DOHH2 (cell line): Measurements from ENCODE around the gene NTNG1.

Source experiments
- H3F3A ChIP-seq: fragments of 200-600 bp; sonication (generic), shearing (Covaris generic); 2 replicates; pipeline ENCODE4 v1.6.0; 2016; ENCODE audit warnings: antibody characterized with exemption, mild to moderate bottlenecking; ENCODE audit not compliant: control insufficient read depth, insufficient read depth
- H3K27ac ChIP-seq: fragments of 200-600 bp; sonication (generic); 2 replicates; pipeline ENCODE4 v1.5.1; 2014; ENCODE audit warnings: low read depth, mild to moderate bottlenecking, low read length, moderate library complexity
- H3K27me3 ChIP-seq: fragments of 200-600 bp; sonication (generic); 2 replicates; pipeline ENCODE4 v1.6.1; 2014; ENCODE audit warnings: mild to moderate bottlenecking, low read length, mixed read lengths; ENCODE audit not compliant: control insufficient read depth
- H3K36me3 ChIP-seq: fragments of 200-600 bp; sonication (generic); 2 replicates; pipeline ENCODE4 v1.6.1; 2014; ENCODE audit warnings: mild to moderate bottlenecking, low read length, moderate library complexity, mixed read lengths; ENCODE audit not compliant: control insufficient read depth
- H3K4me1 ChIP-seq: fragments of 200-600 bp; sonication (generic); 2 replicates; pipeline ENCODE4 v1.6.1; 2014; ENCODE audit warnings: mild to moderate bottlenecking, low read length, mixed read lengths; ENCODE audit not compliant: control insufficient read depth
- H3K4me2 ChIP-seq: fragments of 200-600 bp; sonication (generic); 2 replicates; pipeline ENCODE4 v1.6.0; 2014; ENCODE audit warnings: mild to moderate bottlenecking, low read length, moderate library complexity
- H3K4me3 ChIP-seq: fragments of 200-600 bp; sonication (generic); 2 replicates; pipeline ENCODE4 v1.5.1; 2014; ENCODE audit warnings: mild to moderate bottlenecking, low read length, mixed read lengths
- H3K79me2 ChIP-seq: fragments of 200-600 bp; sonication (generic); 2 replicates; pipeline ENCODE4 v1.6.1; 2014; ENCODE audit warnings: mild to moderate bottlenecking, low read length, mixed read lengths; ENCODE audit not compliant: control insufficient read depth
- H3K9me2 ChIP-seq: fragments of 200-600 bp; sonication (generic); replicated peaks from 2 replicates; pipeline ENCODE4 v1.6.1; 2014; ENCODE audit warnings: mild to moderate bottlenecking, low read length, mixed read lengths; ENCODE audit not compliant: control insufficient read depth
- H3K9me3 ChIP-seq: fragments of 200-600 bp; sonication (generic); 2 replicates; pipeline ENCODE4 v1.6.1; 2014; ENCODE audit warnings: antibody characterized with exemption, low read length, mixed read lengths; ENCODE audit not compliant: control insufficient read depth, insufficient read depth
- H4K20me1 ChIP-seq: fragments of 200-600 bp; sonication (generic); 2 replicates; pipeline ENCODE4 v1.6.0; 2014; ENCODE audit warnings: low read depth, mild to moderate bottlenecking, antibody characterized with exemption, low read length, moderate library complexity; ENCODE audit not compliant: control insufficient read depth, insufficient read depth
- CTCF ChIP-seq: fragments of 200-600 bp; sonication (generic); IDR thresholded peaks from one replicate; pipeline ENCODE4 v1.5.1; 2014; ENCODE audit warnings: antibody characterized with exemption, mild to moderate bottlenecking, low read depth, low read length; ENCODE audit not compliant: poor library complexity, severe bottlenecking
- EZH2phosphoT487 ChIP-seq: fragments of 200-600 bp; sonication (generic); IDR thresholded peaks from 2 replicates; pipeline ENCODE4 v1.6.1; 2017; ENCODE audit warnings: borderline replicate concordance, mild to moderate bottlenecking, antibody characterized with exemption, low read length, moderate library complexity, mixed read lengths

NTNG1 gene

DNA sequence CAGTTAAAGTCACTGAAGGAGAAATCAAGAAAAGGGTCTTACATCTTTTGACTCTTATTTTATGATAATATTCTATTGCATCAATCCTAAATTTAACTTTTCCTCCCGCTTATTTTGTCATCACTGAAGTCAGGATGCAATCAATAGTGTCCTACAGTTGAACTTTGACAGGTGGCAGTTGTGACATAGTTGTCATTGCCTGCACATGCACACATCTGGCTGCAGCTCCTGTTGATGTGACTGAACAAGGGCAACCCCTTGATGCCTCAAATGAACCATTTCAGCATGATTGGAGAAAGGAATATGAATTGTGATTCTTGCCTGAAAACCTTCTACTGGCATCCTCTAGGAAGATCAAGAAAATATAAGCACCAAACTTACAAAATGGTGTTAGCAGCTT, 157.7 kb downstream of the NTNG1 start:
- H3K27me3 ChIP-seq: no peaks in the 10 kb centered on the region
- no peaks in the 10 kb centered on the region for H4K20me1 ChIP-seq
- H3K9me3 ChIP-seq: no peaks in the 10 kb centered on the region
- no peak overlapping the region for H3K4me2 ChIP-seq
- no peaks in the 10 kb centered on the region for H3K79me2 ChIP-seq
- TF ChIP-seq EZH2phosphoT487: no peak
- no peak for TF ChIP-seq CTCF
- H3F3A ChIP-seq: no peaks in the 10 kb centered on the region
- H3K4me3 ChIP-seq: no peak overlapping the region
- no peaks in the 10 kb centered on the region for H3K36me3 ChIP-seq
- H3K9me2 ChIP-seq: no peaks in the 10 kb centered on the region
- no peak overlapping the region for H3K27ac ChIP-seq
- no peaks in the 10 kb centered on the region for H3K4me1 ChIP-seq

- TF ChIP-seq CTCF (no peak), EZH2phosphoT487 (no peak)
- no peak overlapping the region for H3K4me2 ChIP-seq
Measured at GRCh38 chr1:107299521-107299920, 158.7 kb downstream of the NTNG1 start.

DNA sequence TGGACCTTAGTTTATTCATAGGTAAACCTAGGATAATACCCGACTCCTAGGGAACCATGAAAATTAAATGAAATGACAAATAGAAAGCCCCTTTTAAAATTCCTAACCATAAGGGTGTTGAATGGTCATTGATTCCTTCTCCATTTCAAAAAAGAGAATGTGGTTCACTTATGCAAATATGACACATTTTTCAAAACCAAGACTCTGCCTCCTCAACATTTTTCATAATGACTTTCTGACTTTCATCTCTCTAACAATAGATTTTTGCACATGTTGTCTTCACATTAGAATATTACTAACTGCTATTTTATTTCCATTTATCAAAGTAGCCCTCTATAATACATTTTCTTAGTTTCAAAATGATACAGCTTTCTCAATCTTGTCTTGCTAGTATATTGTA, 169.1 kb downstream of the NTNG1 start:
- Histone ChIP-seq H4K20me1 (no peaks in the 10 kb centered on the region), H3K4me1 (peaks cover 5% of the 10 kb centered on the region; the same call in 1 of the 2 replicates), H3K27ac (no peak overlapping the region), H3K27me3 (no peaks in the 10 kb centered on the region), H3K4me3 (no peak overlapping the region), H3K36me3 (no peaks in the 10 kb centered on the region), H3F3A (no peaks in the 10 kb centered on the region), H3K79me2 (no peaks in the 10 kb centered on the region), H3K4me2 (no peak overlapping the region), H3K9me2 (no peaks in the 10 kb centered on the region), H3K9me3 (no peaks in the 10 kb centered on the region)
- TF ChIP-seq EZH2phosphoT487 (no peak), CTCF (no peak)

More at GRCh38 chr1:107299521-107299920, 158.7 kb downstream of the NTNG1 start:
- Histone ChIP-seq H3K4me1 (no peaks in the 10 kb centered on the region), H3K9me3 (no peaks in the 10 kb centered on the region), H3K27ac (no peak overlapping the region), H3K36me3 (no peaks in the 10 kb centered on the region), H3K9me2 (no peaks in the 10 kb centered on the region), H3K4me3 (no peak overlapping the region), H3K27me3 (no peaks in the 10 kb centered on the region), H4K20me1 (no peaks in the 10 kb centered on the region), H3F3A (no peaks in the 10 kb centered on the region), H3K79me2 (no peaks in the 10 kb centered on the region)

GRCh38 chr1:107315652-107316051, 174.8 kb downstream of the NTNG1 start:
- H3K4me3 ChIP-seq: no peak overlapping the region
- H3K9me3 ChIP-seq: no peaks in the 10 kb centered on the region
- no peaks in the 10 kb centered on the region for H3K27me3 ChIP-seq
- no peaks in the 10 kb centered on the region for H4K20me1 ChIP-seq
- H3K4me2 ChIP-seq: no peak overlapping the region
- H3K79me2 ChIP-seq: no peaks in the 10 kb centered on the region
- no peaks in the 10 kb centered on the region for H3K36me3 ChIP-seq
- H3K4me1 ChIP-seq: peaks cover 22% of the 10 kb centered on the region
- H3F3A ChIP-seq: no peaks in the 10 kb centered on the region
- H3K27ac ChIP-seq: no peak overlapping the region
- TF ChIP-seq EZH2phosphoT487 (no peak), CTCF (no peak)
- H3K9me2 ChIP-seq: no peaks in the 10 kb centered on the region
